Uterus (tissue), 4 donors: ENCODE measurements around the gene DDOST. TPM values are rescaled to one million over a fixed set of nuclear protein-coding genes. Genes with fewer than 3 reads are reported as not detected.

Experiments used
- DNase-seq, 2 donors: peaks; one replicate each; pipeline ENCODE4 v3.0.0-alpha.2; 2019 to 2020
- H3K27ac ChIP-seq, 2 donors: fragments of 200-600 bp; sonication (generic); 1 replicate in 1 of 2; 2 replicates in 1 of 2; pipeline ENCODE4 v1.5.1; 2016 to 2018
- H3K27me3 ChIP-seq, 2 donors: fragments of 200-600 bp; sonication (generic); one replicate each; pipeline ENCODE4 v1.5.1; 2018 to 2019; ENCODE audit warnings: control low read depth in 1 of 2
- H3K36me3 ChIP-seq, 2 donors: fragments of 200-600 bp; sonication (generic); one replicate each; pipeline ENCODE4 v1.5.1; 2019; ENCODE audit warnings: control low read depth in 1 of 2
- H3K4me1 ChIP-seq, 2 donors: fragments of 200-600 bp; sonication (generic); one replicate each; pipeline ENCODE4 v1.5.1; 2018 to 2019; ENCODE audit warnings: control low read depth in 1 of 2
- H3K4me3 ChIP-seq, 2 donors: fragments of 200-600 bp; sonication (generic); 1 replicate in 1 of 2; 2 replicates in 1 of 2; pipeline ENCODE4 v1.5.1; 2018 to 2019; ENCODE audit warnings: mild to moderate bottlenecking in 1 of 2
- H3K9me3 ChIP-seq, 2 donors: fragments of 200-600 bp; sonication (generic); one replicate each; pipeline ENCODE4 v1.5.1; 2019; ENCODE audit warnings: control low read depth in 1 of 2
- CTCF ChIP-seq, 4 experiments: fragments of 200-600 bp in 2 of 4; fragments of 450-650 bp in 2 of 4; sonication (generic) in 2 of 4; IDR thresholded peaks; one replicate each; pipeline ENCODE4 v1.5.1; 2016 to 2019; ENCODE audit warnings: antibody characterized with exemption in 4 of 4, mild to moderate bottlenecking in 2 of 4, moderate library complexity in 1 of 4
- POLR2A ChIP-seq, 2 donors: fragments of 450-650 bp; IDR thresholded peaks; one replicate each; pipeline ENCODE4 v1.6.1; 2016; ENCODE audit warnings: antibody characterized with exemption in 2 of 2, mild to moderate bottlenecking in 1 of 2, moderate library complexity in 1 of 2
- intact Hi-C: fragments of 100-400 bp; cut with DNase I; formaldehyde crosslinking; loops from one replicate; pipeline ENCODE4 v1.15.1; 2023; ENCODE audit warnings: low total_unique reads
- total RNA-seq, 4 donors: library from RNA; depleted of rRNA in 3 of 4; stranded (reverse); fragments of >200 nt in 3 of 4; gene quantifications; one replicate each; pipeline versions ENCODE4 v1.1.0 to v1.2.4, GENCODE V29; 2014 to 2023
- donor health status: DM: yes; HTN: yes; CAD: no.

The DDOST gene
- total RNA-seq, 4 donors from 2014 or later = 101 to 236 (median 123) TPM

- Histone ChIP-seq H3K36me3 (no peaks in the 10 kb centered on the region), H3K4me1 (peaks cover under 1 to 3% of the 10 kb centered on the region in 2 donors), H3K4me3 (no peak overlapping the region), H3K9me3 (no peaks in the 10 kb centered on the region), H3K27me3 (no peaks in the 10 kb centered on the region), H3K27ac (no peak overlapping the region)
- no peak for TF ChIP-seq CTCF (IDR thresholded peaks at IDR 0.05)
- no peak for TF ChIP-seq POLR2A (IDR thresholded peaks at IDR 0.05)
- DNase-seq = no peak
- intact Hi-C loops = no loop called here
These were observed 41.2 kb upstream of the DDOST start for GRCh38 chr1:20702416-20702815.

- H3K4me1 ChIP-seq = peaks cover 3 to 5% of the 10 kb centered on the region in 2 donors
- intact Hi-C loops = no loop called here
- H3K9me3 ChIP-seq = no peaks in the 10 kb centered on the region
- H3K4me3 ChIP-seq = no peak overlapping the region
- H3K36me3 ChIP-seq = no peaks in the 10 kb centered on the region
- no peak overlapping the region for H3K27ac ChIP-seq
- H3K27me3 ChIP-seq = no peaks in the 10 kb centered on the region
- DNase-seq = no peak
- TF ChIP-seq CTCF (IDR thresholded peaks at IDR 0.05) = no peak
- no peak for TF ChIP-seq POLR2A (IDR thresholded peaks at IDR 0.05)
These were observed 40.7 kb upstream of the DDOST start for GRCh38 chr1:20701847-20702246.

- Histone ChIP-seq H3K4me3 (no peak overlapping the region), H3K9me3 (no peaks in the 10 kb centered on the region), H3K4me1 (peaks cover 3 to 5% of the 10 kb centered on the region in 2 donors), H3K36me3 (no peaks in the 10 kb centered on the region), H3K27me3 (no peaks in the 10 kb centered on the region), H3K27ac (no peak overlapping the region)
- no peak for DNase-seq
- intact Hi-C loops = no loop called here
- TF ChIP-seq CTCF (IDR thresholded peaks at IDR 0.05) = no peak
- no peak for TF ChIP-seq POLR2A (IDR thresholded peaks at IDR 0.05)
These were observed 40.3 kb upstream of the DDOST start for GRCh38 chr1:20701446-20701845.

- TF ChIP-seq CTCF (IDR thresholded peaks at IDR 0.05) = no peak
- no peak for TF ChIP-seq POLR2A (IDR thresholded peaks at IDR 0.05)
- intact Hi-C loops = no loop called here
- no peaks in the 10 kb centered on the region for H3K36me3 ChIP-seq
These were observed 39.6 kb upstream of the DDOST start for GRCh38 chr1:20700636-20701215.

GRCh38 chr1:20699558-20699957 lies 38.4 kb upstream of the DDOST start:
- Histone ChIP-seq H3K36me3 (no peaks in the 10 kb centered on the region), H3K4me3 (no peak overlapping the region), H3K27me3 (no peaks in the 10 kb centered on the region), H3K27ac (no peak overlapping the region), H3K4me1 (peaks cover 3 to 5% of the 10 kb centered on the region in 2 donors), H3K9me3 (no peaks in the 10 kb centered on the region)
- TF ChIP-seq CTCF (IDR thresholded peaks at IDR 0.05) (no peak), POLR2A (IDR thresholded peaks at IDR 0.05) (no peak)
- intact Hi-C loops = loop anchor here (5.0 kb wide), 1 partner anchor 498 kb away; no protein-coding TSS in a partner anchor
- no peak for DNase-seq

More at GRCh38 chr1:20700636-20701215, 39.6 kb upstream of the DDOST start:
- Histone ChIP-seq H3K4me1 (peaks cover 3 to 5% of the 10 kb centered on the region in 2 donors), H3K4me3 (no peak overlapping the region), H3K27ac (no peak overlapping the region), H3K27me3 (no peaks in the 10 kb centered on the region), H3K9me3 (no peaks in the 10 kb centered on the region)
- DNase-seq = no peak
